RWPE2 (cell line): ENCODE measurements around the gene TMEM134.
A peak's percentile ranks its signal among the peaks of the same experiment; 100 is the strongest.
"Not testable (repeated sequence)": the region's sequence is repeated elsewhere in the genome, so short reads cannot be mapped to it uniquely, and the experiment has no call there.

Source experiments
- ATAC-seq: fragments of 200-7000 bp; cut with Tn5 transposase; 3 replicates; pipeline ENCODE4 v1.9.1; 2021; ENCODE audit warnings: low read depth
- DNase-seq: peaks from one replicate; pipeline ENCODE4 v3.0.0-alpha.2; 2020; ENCODE audit warnings: low spot score
- H3K27ac ChIP-seq: fragments of 450-650 bp; 2 replicates; pipeline ENCODE4 v1.5.1; 2017; ENCODE audit warnings: mild to moderate bottlenecking; ENCODE audit not compliant: poor library complexity, severe bottlenecking
- H3K27me3 ChIP-seq: fragments of 250-450 bp; sonication (Bioruptor Pico); 2 replicates; pipeline ENCODE4 v1.5.1; 2021; ENCODE audit warnings: mild to moderate bottlenecking, moderate library complexity; ENCODE audit not compliant: insufficient read depth, poor library complexity, severe bottlenecking
- H3K36me3 ChIP-seq: fragments of 250-450 bp; sonication (Bioruptor Pico); 2 replicates; pipeline ENCODE4 v1.5.1; 2020; ENCODE audit warnings: low read depth, mild to moderate bottlenecking, moderate library complexity
- H3K4me1 ChIP-seq: fragments of 250-450 bp; sonication (Bioruptor Pico); 2 replicates; pipeline ENCODE4 v1.5.1; 2021; ENCODE audit warnings: mild to moderate bottlenecking, moderate library complexity; ENCODE audit not compliant: insufficient read depth, poor library complexity, severe bottlenecking
- H3K4me3 ChIP-seq: fragments of 250-450 bp; sonication (Bioruptor Pico); 2 replicates; pipeline ENCODE4 v1.5.1; 2021; ENCODE audit warnings: mild to moderate bottlenecking, moderate library complexity; ENCODE audit not compliant: severe bottlenecking
- H3K9me3 ChIP-seq: fragments of 250-450 bp; sonication (Bioruptor Pico); 2 replicates; pipeline ENCODE4 v1.5.1; 2021; ENCODE audit warnings: mild to moderate bottlenecking, moderate library complexity; ENCODE audit not compliant: severe bottlenecking
- CTCF ChIP-seq: fragments of 450-650 bp; IDR thresholded peaks from one replicate; pipeline ENCODE4 v1.5.1; 2017; ENCODE audit warnings: mild to moderate bottlenecking, moderate library complexity; ENCODE audit not compliant: poor library complexity, severe bottlenecking

Gene TMEM134

GRCh38 chr11:67468759-67469507, at the start of gene TMEM134:
TSS of gene TMEM134 (minus strand) at chr11:67469251. CDS start at chr11:67469192, 59 bp downstream.
- DNase-seq (peak; percentile 88), ATAC-seq (peak; percentile 64)
- Histone ChIP-seq H3K9me3 (no peaks in the 10 kb centered on the region), H3K27ac (peak within 1 kb of the TSS; percentile 76), H3K4me3 (peak within 1 kb of the TSS; percentile 93), H3K27me3 (no peaks in the 10 kb centered on the region), H3K36me3 (no peaks in the 10 kb centered on the region), H3K4me1 (peaks cover 5% of the 10 kb centered on the region)
- peak; percentile 61 for TF ChIP-seq CTCF

GRCh38 chr11:67517784-67518552, 48.9 kb upstream of the TMEM134 start:
- H3K9me3 ChIP-seq: no peaks in the 10 kb centered on the region
- DNase-seq: no peak
- TF ChIP-seq CTCF: no peak
- no peaks in the 10 kb centered on the region for H3K4me1 ChIP-seq
- no peaks in the 10 kb centered on the region for H3K36me3 ChIP-seq
- H3K27ac ChIP-seq: no peak overlapping the region
- no peak overlapping the region for H3K4me3 ChIP-seq
- H3K27me3 ChIP-seq: no peaks in the 10 kb centered on the region
- no peak for ATAC-seq

GRCh38 chr11:67516806-67517205, 47.8 kb upstream of the TMEM134 start:
- no peaks in the 10 kb centered on the region for H3K36me3 ChIP-seq
- TF ChIP-seq CTCF: no peak
- no peak overlapping the region for H3K27ac ChIP-seq
- H3K9me3 ChIP-seq: no peaks in the 10 kb centered on the region
- DNase-seq (no peak), ATAC-seq (no peak)
- H3K4me3 ChIP-seq: no peak overlapping the region
- no peaks in the 10 kb centered on the region for H3K4me1 ChIP-seq
- H3K27me3 ChIP-seq: no peaks in the 10 kb centered on the region

- no peaks in the 10 kb centered on the region for H3K4me1 ChIP-seq
- H3K27me3 ChIP-seq: no peaks in the 10 kb centered on the region
- H3K9me3 ChIP-seq: no peaks in the 10 kb centered on the region
- TF ChIP-seq CTCF: no peak
- no peak overlapping the region for H3K27ac ChIP-seq
- no peak for ATAC-seq
- no peaks in the 10 kb centered on the region for H3K36me3 ChIP-seq
- H3K4me3 ChIP-seq: no peak overlapping the region
- DNase-seq: no peak
These were observed 45.1 kb upstream of the TMEM134 start for GRCh38 chr11:67514116-67514515.

GRCh38 chr11:67511558-67511957, 42.5 kb upstream of the TMEM134 start:
- H3K4me1 ChIP-seq, DNase-seq: not testable (repeated sequence)

More at GRCh38 chr11:67511558-67511957, 42.5 kb upstream of the TMEM134 start:
- not testable (repeated sequence) for H3K27me3 ChIP-seq, H3K9me3 ChIP-seq, H3K27ac ChIP-seq, H3K36me3 ChIP-seq, ATAC-seq, H3K4me3 ChIP-seq
